ENCODE measurements around the gene CCBE1. TPM values are rescaled to one million over a fixed set of nuclear protein-coding genes. Genes with fewer than 3 reads are reported as not detected.

Gene CCBE1
- polyA plus RNA-seq, 1 donor from 2014 or later = 0.19 TPM

DNA sequence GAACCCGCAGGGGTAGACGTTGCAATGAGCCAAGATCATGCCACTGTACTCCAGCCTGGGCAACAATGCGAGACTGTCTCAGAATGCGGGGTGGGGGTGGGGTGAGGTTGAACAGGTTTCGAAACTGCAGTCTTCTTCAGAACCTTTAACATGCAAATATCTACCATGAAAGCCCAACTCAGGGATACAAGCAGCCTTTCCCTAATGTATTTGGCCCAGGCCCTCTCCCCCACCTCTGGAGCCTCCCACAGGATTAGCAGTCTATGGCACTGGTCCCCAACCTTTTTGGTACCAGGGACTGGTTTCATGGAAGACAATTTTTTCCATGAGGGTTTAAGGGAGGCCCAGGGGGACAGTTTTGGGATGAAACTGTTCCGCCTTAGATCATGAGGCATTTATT lies 53.5 kb downstream of the CCBE1 start:
- Histone ChIP-seq H3K27me3 (ENCODE audit: insufficient read depth, low read depth, low read length) (no peaks in the 10 kb centered on the region), H4K20me1 (ENCODE audit: insufficient read depth) (no peaks in the 10 kb centered on the region), H3K36me3 (ENCODE audit: insufficient read depth, low read length) (no peaks in the 10 kb centered on the region), H3K9me2 (ENCODE audit: insufficient read depth, low read length) (no peaks in the 10 kb centered on the region), H3K9me3 (ENCODE audit: low read length) (no peaks in the 10 kb centered on the region), H3K9ac (ENCODE audit: low read length) (no peak overlapping the region), H3K27ac (ENCODE audit: low read length) (no peak overlapping the region), H3K4me2 (ENCODE audit: low read length) (no peak overlapping the region), H3F3A (ENCODE audit: insufficient read depth, low read length, poor library complexity, severe bottlenecking) (no peaks in the 10 kb centered on the region), H3K79me2 (replicated peaks; ENCODE audit: insufficient read depth, low read length) (no peaks in the 10 kb centered on the region), H2AFZ (ENCODE audit: low read depth, low read length) (no peak overlapping the region), H3K4me3 (ENCODE audit: low read length) (no peak overlapping the region)
- no peak for TF ChIP-seq EP300 (conservative IDR thresholded peaks at IDR 0.05; ENCODE audit: poor library complexity, severe bottlenecking)
- no peak for TF ChIP-seq EZH2 (IDR thresholded peaks at IDR 0.05; ENCODE audit: borderline replicate concordance, insufficient read depth, low read length, poor library complexity, severe bottlenecking)
- TF ChIP-seq SMC3 (conservative IDR thresholded peaks at IDR 0.05; ENCODE audit: poor library complexity) = no peak
- no peak for TF ChIP-seq RAD21 (conservative IDR thresholded peaks at IDR 0.05)
- TF ChIP-seq, protein P1, sequence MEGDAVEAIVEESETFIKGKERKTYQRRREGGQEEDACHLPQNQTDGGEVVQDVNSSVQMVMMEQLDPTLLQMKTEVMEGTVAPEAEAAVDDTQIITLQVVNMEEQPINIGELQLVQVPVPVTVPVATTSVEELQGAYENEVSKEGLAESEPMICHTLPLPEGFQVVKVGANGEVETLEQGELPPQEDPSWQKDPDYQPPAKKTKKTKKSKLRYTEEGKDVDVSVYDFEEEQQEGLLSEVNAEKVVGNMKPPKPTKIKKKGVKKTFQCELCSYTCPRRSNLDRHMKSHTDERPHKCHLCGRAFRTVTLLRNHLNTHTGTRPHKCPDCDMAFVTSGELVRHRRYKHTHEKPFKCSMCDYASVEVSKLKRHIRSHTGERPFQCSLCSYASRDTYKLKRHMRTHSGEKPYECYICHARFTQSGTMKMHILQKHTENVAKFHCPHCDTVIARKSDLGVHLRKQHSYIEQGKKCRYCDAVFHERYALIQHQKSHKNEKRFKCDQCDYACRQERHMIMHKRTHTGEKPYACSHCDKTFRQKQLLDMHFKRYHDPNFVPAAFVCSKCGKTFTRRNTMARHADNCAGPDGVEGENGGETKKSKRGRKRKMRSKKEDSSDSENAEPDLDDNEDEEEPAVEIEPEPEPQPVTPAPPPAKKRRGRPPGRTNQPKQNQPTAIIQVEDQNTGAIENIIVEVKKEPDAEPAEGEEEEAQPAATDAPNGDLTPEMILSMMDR (IDR thresholded peaks at IDR 0.05; ENCODE audit: poor library complexity, severe bottlenecking) = no peak
- TF ChIP-seq, protein P2, sequence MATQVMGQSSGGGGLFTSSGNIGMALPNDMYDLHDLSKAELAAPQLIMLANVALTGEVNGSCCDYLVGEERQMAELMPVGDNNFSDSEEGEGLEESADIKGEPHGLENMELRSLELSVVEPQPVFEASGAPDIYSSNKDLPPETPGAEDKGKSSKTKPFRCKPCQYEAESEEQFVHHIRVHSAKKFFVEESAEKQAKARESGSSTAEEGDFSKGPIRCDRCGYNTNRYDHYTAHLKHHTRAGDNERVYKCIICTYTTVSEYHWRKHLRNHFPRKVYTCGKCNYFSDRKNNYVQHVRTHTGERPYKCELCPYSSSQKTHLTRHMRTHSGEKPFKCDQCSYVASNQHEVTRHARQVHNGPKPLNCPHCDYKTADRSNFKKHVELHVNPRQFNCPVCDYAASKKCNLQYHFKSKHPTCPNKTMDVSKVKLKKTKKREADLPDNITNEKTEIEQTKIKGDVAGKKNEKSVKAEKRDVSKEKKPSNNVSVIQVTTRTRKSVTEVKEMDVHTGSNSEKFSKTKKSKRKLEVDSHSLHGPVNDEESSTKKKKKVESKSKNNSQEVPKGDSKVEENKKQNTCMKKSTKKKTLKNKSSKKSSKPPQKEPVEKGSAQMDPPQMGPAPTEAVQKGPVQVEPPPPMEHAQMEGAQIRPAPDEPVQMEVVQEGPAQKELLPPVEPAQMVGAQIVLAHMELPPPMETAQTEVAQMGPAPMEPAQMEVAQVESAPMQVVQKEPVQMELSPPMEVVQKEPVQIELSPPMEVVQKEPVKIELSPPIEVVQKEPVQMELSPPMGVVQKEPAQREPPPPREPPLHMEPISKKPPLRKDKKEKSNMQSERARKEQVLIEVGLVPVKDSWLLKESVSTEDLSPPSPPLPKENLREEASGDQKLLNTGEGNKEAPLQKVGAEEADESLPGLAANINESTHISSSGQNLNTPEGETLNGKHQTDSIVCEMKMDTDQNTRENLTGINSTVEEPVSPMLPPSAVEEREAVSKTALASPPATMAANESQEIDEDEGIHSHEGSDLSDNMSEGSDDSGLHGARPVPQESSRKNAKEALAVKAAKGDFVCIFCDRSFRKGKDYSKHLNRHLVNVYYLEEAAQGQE (IDR thresholded peaks at IDR 0.05; ENCODE audit: borderline replicate concordance) = no peak
- TF ChIP-seq POLR2AphosphoS5 (IDR thresholded peaks at IDR 0.05) = no peak
- TF ChIP-seq TAF1 (IDR thresholded peaks at IDR 0.05; ENCODE audit: low read depth) = no peak
- no peak for TF ChIP-seq MXI1 (conservative IDR thresholded peaks at IDR 0.05; ENCODE audit: poor library complexity, severe bottlenecking)

DNA sequence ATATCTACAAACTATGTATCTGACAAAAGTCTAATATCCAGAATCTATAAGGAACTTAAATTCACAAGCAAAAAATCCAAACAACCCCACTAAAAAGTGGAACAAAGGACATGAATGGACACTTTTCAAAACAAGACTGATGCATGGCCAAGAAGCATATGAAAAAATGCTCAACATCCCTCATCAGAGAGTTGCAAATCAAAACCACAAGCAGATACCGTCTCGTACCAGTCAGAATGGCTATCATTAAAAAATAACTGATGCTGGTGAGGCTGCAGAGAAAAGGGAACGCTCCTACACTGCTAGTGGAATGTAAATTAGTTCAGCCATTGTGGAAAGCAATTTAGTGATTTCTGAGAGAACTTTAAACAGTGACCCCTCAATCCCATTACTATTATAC lies 56.5 kb downstream of the CCBE1 start:
- Histone ChIP-seq H4K20me1 (ENCODE audit: insufficient read depth) (no peaks in the 10 kb centered on the region), H3F3A (ENCODE audit: insufficient read depth, low read length, poor library complexity, severe bottlenecking) (no peaks in the 10 kb centered on the region), H2AFZ (ENCODE audit: low read depth, low read length) (no peak overlapping the region), H3K36me3 (ENCODE audit: insufficient read depth, low read length) (no peaks in the 10 kb centered on the region), H3K79me2 (replicated peaks; ENCODE audit: insufficient read depth, low read length) (no peaks in the 10 kb centered on the region), H3K9ac (ENCODE audit: low read length) (no peak overlapping the region), H3K4me3 (ENCODE audit: low read length) (no peak overlapping the region), H3K9me2 (ENCODE audit: insufficient read depth, low read length) (no peaks in the 10 kb centered on the region), H3K4me2 (ENCODE audit: low read length) (no peak overlapping the region), H3K27me3 (ENCODE audit: insufficient read depth, low read depth, low read length) (no peaks in the 10 kb centered on the region), H3K27ac (ENCODE audit: low read length) (no peak overlapping the region), H3K9me3 (ENCODE audit: low read length) (no peaks in the 10 kb centered on the region)
- TF ChIP-seq POLR2AphosphoS5 (IDR thresholded peaks at IDR 0.05) (no peak), EP300 (conservative IDR thresholded peaks at IDR 0.05; ENCODE audit: poor library complexity, severe bottlenecking) (no peak), RAD21 (conservative IDR thresholded peaks at IDR 0.05) (no peak), SMC3 (conservative IDR thresholded peaks at IDR 0.05; ENCODE audit: poor library complexity) (no peak), EZH2 (IDR thresholded peaks at IDR 0.05; ENCODE audit: borderline replicate concordance, insufficient read depth, low read length, poor library complexity, severe bottlenecking) (no peak), TAF1 (IDR thresholded peaks at IDR 0.05; ENCODE audit: low read depth) (no peak), MXI1 (conservative IDR thresholded peaks at IDR 0.05; ENCODE audit: poor library complexity, severe bottlenecking) (no peak)
- TF ChIP-seq, protein P1 (IDR thresholded peaks at IDR 0.05; ENCODE audit: poor library complexity, severe bottlenecking) = no peak
- TF ChIP-seq, protein P2 (IDR thresholded peaks at IDR 0.05; ENCODE audit: borderline replicate concordance) = no peak
